T-cell (primary cell): ENCODE measurements around the gene CYSRT1. TPM values are rescaled to one million over a fixed set of nuclear protein-coding genes. Genes with fewer than 3 reads are reported as not detected.

Experiments
- ATAC-seq, 4 experiments: fragments of 200-7000 bp in 3 of 4; fragments of 150-1000 bp in 1 of 4; cut with Tn5 transposase; replicated peaks in 1 of 4; 1 replicate in 3 of 4; 2 replicates in 1 of 4; pipeline ENCODE4 v1.10.0; 2021; ENCODE audit warnings: moderate library complexity in 3 of 4, mild to moderate bottlenecking in 2 of 4, moderate number of reproducible peaks in 1 of 4
- CTCF ChIA-PET, 2 donors: fragments of 300-600 bp; sonication (Branson Sonifier 250); formaldehyde crosslinking; loops; one replicate each; lab custom pipeline; 2022; ENCODE audit warnings: antibody characterized with exemption in 2 of 2; lab: Charles Lee
- POLR2A ChIA-PET, 2 donors: fragments of 300-600 bp; sonication (Branson Sonifier 250); formaldehyde crosslinking; loops; one replicate each; lab custom pipeline; 2022; ENCODE audit warnings: antibody characterized with exemption in 2 of 2; lab: Charles Lee
- DNase-seq, 35 experiments: peaks; one replicate each; pipeline versions ENCODE4 v3.0.0 to v3.0.0-alpha.2; 2013 to 2023
- H3K27ac ChIP-seq: one replicate; pipeline ENCODE4 v1.5.1; 2013; ENCODE audit warnings: low read length
- H3K27me3 ChIP-seq, 2 experiments: replicated peaks in 1 of 2; 1 replicate in 1 of 2; 2 replicates in 1 of 2; pipeline versions ENCODE4 v1.6.1 to v1.7.0; 2013; ENCODE audit warnings: low read length in 1 of 2, mixed read lengths in 1 of 2; ENCODE audit not compliant: control insufficient read depth in 2 of 2, insufficient read depth in 2 of 2; ENCODE audit errors: extremely low read depth in 1 of 2
- H3K36me3 ChIP-seq, 2 donors: 1 replicate in 1 of 2; 2 replicates in 1 of 2; pipeline versions ENCODE4 v1.6.1 to v1.7.0; 2013; ENCODE audit warnings: low read length in 1 of 2; ENCODE audit not compliant: control insufficient read depth in 2 of 2, insufficient read depth in 1 of 2; ENCODE audit errors: extremely low read depth in 1 of 2
- H3K4me1 ChIP-seq, 2 experiments: 1 replicate in 1 of 2; 2 replicates in 1 of 2; pipeline versions ENCODE4 v1.6.1 to v1.7.0; 2013; ENCODE audit warnings: low read length in 2 of 2, mixed read lengths in 1 of 2; ENCODE audit not compliant: insufficient read depth in 2 of 2, control insufficient read depth in 1 of 2; ENCODE audit errors: extremely low read depth in 1 of 2
- H3K4me3 ChIP-seq, 2 donors: 1 replicate in 1 of 2; 2 replicates in 1 of 2; pipeline versions ENCODE4 v1.5.1 to v1.7.0; 2013; ENCODE audit warnings: mild to moderate bottlenecking in 2 of 2, low read length in 1 of 2, moderate library complexity in 1 of 2; ENCODE audit not compliant: control insufficient read depth in 1 of 2; ENCODE audit errors: extremely low read depth in 1 of 2
- H3K9me3 ChIP-seq: 2 replicates; pipeline ENCODE4 v1.7.0; 2013
- H3K27ac Mint-ChIP-seq, 2 donors: one replicate each; pipeline ENCODE4 v1.8.0; 2020 to 2021; ENCODE audit warnings: mild to moderate bottlenecking in 2 of 2, mixed read lengths in 2 of 2
- H3K27me3 Mint-ChIP-seq, 2 donors: one replicate each; pipeline ENCODE4 v1.8.0; 2021 to 2022; ENCODE audit warnings: mixed read lengths in 2 of 2
- H3K36me3 Mint-ChIP-seq: one replicate; pipeline ENCODE4 v1.8.0; 2021; ENCODE audit warnings: mixed read lengths
- H3K4me1 Mint-ChIP-seq, 3 donors: one replicate each; pipeline ENCODE4 v1.8.0; 2020 to 2022; ENCODE audit warnings: mixed read lengths in 3 of 3, mild to moderate bottlenecking in 1 of 3
- H3K4me3 Mint-ChIP-seq, 3 donors: one replicate each; pipeline ENCODE4 v1.8.0; 2020 to 2022; ENCODE audit warnings: mild to moderate bottlenecking in 3 of 3, mixed read lengths in 3 of 3, moderate library complexity in 3 of 3
- H3K9me3 Mint-ChIP-seq, 3 donors: one replicate each; pipeline ENCODE4 v1.8.0; 2020 to 2022; ENCODE audit warnings: mixed read lengths in 3 of 3
- WGBS: methylation state at CpG from one replicate; pipeline ENCODE4 v1.1.5; 2013; ENCODE audit warnings: missing lambda C conversion rate; ENCODE audit not compliant: insufficient coverage; 5-methylcytosine and 5-hydroxymethylcytosine counted together
- total RNA-seq, 35 experiments: library from RNA in 6 of 35; stranded (reverse) in 6 of 35; fragments of 120-200 nt in 1 of 35; gene quantifications; one replicate each; pipeline versions ENCODE4 v1.2.1 to v1.2.4 and lab custom pipeline; 2013 to 2026

CYSRT1 gene
- total RNA-seq, 5 donors from 2014 or later (not counting 1 experiment from before 2014, with no cell fraction given), result 0.32 to 0.58 (median 0.45) TPM; not detected in 1

DNA sequence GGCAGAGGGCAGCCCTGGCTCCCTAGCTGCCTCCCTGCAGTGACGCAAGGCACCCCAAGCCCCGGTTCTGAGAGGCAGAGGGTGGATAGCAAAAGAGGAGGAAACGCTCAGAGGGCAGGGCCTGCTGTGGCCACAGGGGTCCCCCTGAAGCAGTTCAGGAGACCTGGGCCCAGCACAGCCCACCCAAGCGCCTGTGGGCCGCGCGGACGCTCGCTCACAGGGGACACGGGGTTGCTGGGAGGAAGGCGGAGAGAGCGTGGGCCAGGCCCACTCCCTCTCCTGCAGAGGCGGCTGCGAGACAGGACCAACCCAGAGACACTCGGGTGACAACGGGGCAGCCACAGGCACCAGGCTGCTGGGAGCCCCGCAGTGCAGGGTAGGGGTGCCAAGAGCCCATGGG lies 45.2 kb upstream of the CYSRT1 start:
- Mint-ChIP-seq H3K4me3 (no peak overlapping the region), H3K27ac (no peak overlapping the region), H3K27me3 (no peaks in the 10 kb centered on the region), H3K4me1 (peaks cover 4 to 6% (median 5%) of the 10 kb centered on the region in 3 donors), H3K36me3 (peaks cover 15% of the 10 kb centered on the region), H3K9me3 (no peaks in the 10 kb centered on the region)
- no peaks in the 10 kb centered on the region for H3K9me3 ChIP-seq
- ChIA-PET CTCF (interaction anchor here in 1 of 2 donors (0.5 kb wide), 1 partner anchor 85 kb away, joined by 3 read pairs; no protein-coding TSS in a partner anchor), POLR2A (no interaction called here)
- 96% methylated on average over 15 of the region's 17 CpGs for WGBS
- ATAC-seq (no peak), DNase-seq (no peak)
- H3K36me3 ChIP-seq, result peaks cover 26 to 60% of the 10 kb centered on the region in 2 donors
- peaks cover 0 to 9% of the 10 kb centered on the region in 2 experiments for H3K4me1 ChIP-seq
- no peak overlapping the region for H3K27ac ChIP-seq
- H3K4me3 ChIP-seq, result no peak overlapping the region
- no peaks in the 10 kb centered on the region for H3K27me3 ChIP-seq

- ATAC-seq, result no peak
- H3K4me3 Mint-ChIP-seq, result no peak overlapping the region
- Histone ChIP-seq H3K36me3 (peaks cover 26 to 68% of the 10 kb centered on the region in 2 donors), H3K4me1 (peaks cover 0 to 9% of the 10 kb centered on the region in 2 experiments), H3K27me3 (no peaks in the 10 kb centered on the region), H3K9me3 (no peaks in the 10 kb centered on the region), H3K4me3 (no peak overlapping the region), H3K27ac (no peak overlapping the region)
- no peak overlapping the region for H3K27ac Mint-ChIP-seq
- ChIA-PET CTCF (no interaction called here), POLR2A (interaction anchor here in 1 of 2 donors (0.5 kb wide), 1 partner anchor 491 kb away, joined by 3 read pairs; no protein-coding TSS in a partner anchor)
- H3K36me3 Mint-ChIP-seq, result peaks cover 15% of the 10 kb centered on the region
- H3K27me3 Mint-ChIP-seq, result no peaks in the 10 kb centered on the region
- H3K9me3 Mint-ChIP-seq, result no peaks in the 10 kb centered on the region
- DNase-seq, result no peak
- peaks cover 5 to 9% (median 8%) of the 10 kb centered on the region in 3 donors for H3K4me1 Mint-ChIP-seq
- 97% methylated on average over 16 of the region's 20 CpGs for WGBS
Measured at GRCh38 chr9:137180491-137180890, 44.5 kb upstream of the CYSRT1 start.

- ChIA-PET POLR2A (no interaction called here), CTCF (no interaction called here)
- H3K27ac Mint-ChIP-seq, result no peak overlapping the region
- Histone ChIP-seq H3K27ac (no peak overlapping the region), H3K4me3 (no peak overlapping the region), H3K4me1 (peaks cover 3 to 19% of the 10 kb centered on the region in 2 experiments), H3K27me3 (no peaks in the 10 kb centered on the region), H3K9me3 (no peaks in the 10 kb centered on the region), H3K36me3 (peaks cover 26 to 79% of the 10 kb centered on the region in 2 donors)
- H3K4me1 Mint-ChIP-seq, result peaks cover 5 to 17% (median 15%) of the 10 kb centered on the region in 3 donors
- H3K4me3 Mint-ChIP-seq, result no peak overlapping the region
- no peak for DNase-seq
- no peaks in the 10 kb centered on the region for H3K27me3 Mint-ChIP-seq
- WGBS, result 99% methylated on average over 19 of the region's 22 CpGs
- no peak for ATAC-seq
- peaks cover 15% of the 10 kb centered on the region for H3K36me3 Mint-ChIP-seq
- H3K9me3 Mint-ChIP-seq, result no peaks in the 10 kb centered on the region
Measured at GRCh38 chr9:137181680-137182079, 43.3 kb upstream of the CYSRT1 start.

DNA sequence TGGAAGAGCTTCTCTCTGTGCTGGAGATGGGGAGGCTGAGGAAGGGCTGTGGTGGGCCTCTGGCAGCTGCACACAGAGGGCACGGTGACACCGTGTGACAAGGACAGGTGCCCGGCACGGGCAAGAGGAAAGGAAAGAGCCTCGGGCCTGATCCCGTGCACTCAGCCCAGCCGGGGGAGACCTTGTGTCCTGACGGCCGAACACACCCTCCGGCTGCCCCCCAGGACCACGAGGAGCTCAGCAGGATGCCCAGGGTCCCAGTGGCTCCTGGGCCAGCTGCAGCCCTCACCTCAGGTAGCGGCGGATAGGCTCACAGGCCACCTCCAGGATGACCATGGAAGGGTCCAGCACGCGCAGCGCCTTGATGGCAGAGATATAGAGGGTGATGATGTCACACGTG lies 42.1 kb upstream of the CYSRT1 start:
- Histone ChIP-seq H3K4me1 (peaks cover 13 to 30% of the 10 kb centered on the region in 2 experiments), H3K27me3 (no peaks in the 10 kb centered on the region), H3K27ac (no peak overlapping the region), H3K4me3 (no peak overlapping the region), H3K9me3 (no peaks in the 10 kb centered on the region), H3K36me3 (peaks cover 26 to 79% of the 10 kb centered on the region in 2 donors)
- Mint-ChIP-seq H3K27ac (no peak overlapping the region), H3K36me3 (peaks cover 19% of the 10 kb centered on the region), H3K4me3 (no peak overlapping the region), H3K27me3 (no peaks in the 10 kb centered on the region), H3K9me3 (no peaks in the 10 kb centered on the region), H3K4me1 (peaks cover 16 to 28% (median 27%) of the 10 kb centered on the region in 3 donors)
- 94% methylated on average over 16 of the region's 17 CpGs for WGBS
- POLR2A ChIA-PET, result no interaction called here
- CTCF ChIA-PET, result no interaction called here
- DNase-seq (no peak), ATAC-seq (no peak)

DNA sequence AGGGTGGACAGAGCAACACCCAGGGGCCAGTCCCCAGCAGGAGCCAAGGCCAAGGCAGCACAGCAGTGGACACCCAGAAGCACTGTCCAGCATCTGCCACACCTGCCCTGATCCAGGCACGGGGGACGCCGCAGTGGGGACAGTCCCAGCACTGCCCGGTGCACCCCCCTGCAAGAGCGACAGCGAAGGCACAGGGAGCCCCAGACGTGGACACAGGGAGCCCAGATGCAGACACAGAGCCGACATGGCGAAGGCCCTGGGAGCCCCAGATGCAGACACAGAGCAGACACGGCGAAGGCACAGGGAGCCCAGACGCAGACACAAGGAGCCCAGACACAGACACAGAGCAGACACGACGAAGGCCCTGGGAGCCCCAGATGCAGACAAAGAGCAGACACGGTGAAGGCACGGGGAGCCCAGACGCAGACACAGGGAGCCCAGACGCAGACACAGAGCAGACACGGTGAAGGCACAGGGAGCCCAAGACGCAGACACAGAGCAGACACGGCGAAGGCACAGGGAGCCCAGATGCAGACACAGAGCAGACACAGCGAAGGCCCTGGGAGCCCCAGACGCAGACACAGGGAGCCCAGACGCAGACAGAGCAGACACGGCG lies 40.9 kb upstream of the CYSRT1 start:
- WGBS, result 97% methylated on average over 27 of the region's 27 CpGs
- Mint-ChIP-seq H3K27me3 (no peaks in the 10 kb centered on the region), H3K9me3 (no peaks in the 10 kb centered on the region), H3K36me3 (peaks cover 21% of the 10 kb centered on the region), H3K4me1 (peaks cover 20 to 32% (median 32%) of the 10 kb centered on the region in 3 donors), H3K4me3 (no peak overlapping the region), H3K27ac (no peak overlapping the region)
- DNase-seq (no peak), ATAC-seq (no peak)
- Histone ChIP-seq H3K36me3 (peaks cover 21 to 70% of the 10 kb centered on the region in 2 donors), H3K27ac (no peak overlapping the region), H3K27me3 (no peaks in the 10 kb centered on the region), H3K4me1 (peaks cover 13 to 37% of the 10 kb centered on the region in 2 experiments), H3K9me3 (no peaks in the 10 kb centered on the region), H3K4me3 (no peak overlapping the region)
- ChIA-PET CTCF (no interaction called here), POLR2A (no interaction called here)

GRCh38 chr9:137184881-137185660 lies 39.9 kb upstream of the CYSRT1 start:
- no peak overlapping the region for H3K4me3 Mint-ChIP-seq
- 96% methylated on average over 46 of the region's 48 CpGs for WGBS
- H3K27me3 ChIP-seq, result no peaks in the 10 kb centered on the region
- DNase-seq, result no peak
- H3K27me3 Mint-ChIP-seq, result no peaks in the 10 kb centered on the region
- ChIA-PET POLR2A (no interaction called here), CTCF (no interaction called here)
- no peaks in the 10 kb centered on the region for H3K9me3 ChIP-seq
- ATAC-seq, result no peak
- H3K36me3 ChIP-seq, result peaks cover 13 to 65% of the 10 kb centered on the region in 2 donors
- peaks cover 13 to 47% of the 10 kb centered on the region in 2 experiments for H3K4me1 ChIP-seq
- H3K27ac Mint-ChIP-seq, result no peak overlapping the region
- H3K9me3 Mint-ChIP-seq, result no peaks in the 10 kb centered on the region
- H3K36me3 Mint-ChIP-seq, result peaks cover 21% of the 10 kb centered on the region
- H3K4me1 Mint-ChIP-seq, result peaks cover 22 to 40% (median 38%) of the 10 kb centered on the region in 3 donors
- H3K4me3 ChIP-seq, result no peak overlapping the region
- no peak overlapping the region for H3K27ac ChIP-seq
